ENCODE results near the gene TERT. TPM values are rescaled to one million over a fixed set of nuclear protein-coding genes. Genes with fewer than 3 reads are reported as not detected.

TERT gene
- total RNA-seq, 2 experiments from 2014 or later, result 0.55 to 0.84 TPM

GRCh38 chr5:1321576-1321975, 26.7 kb upstream of the TERT start:
- Mint-ChIP-seq H3K27me3 (no peaks in the 10 kb centered on the region), H3K4me1 (ENCODE audit: low read depth) (peaks cover 11% of the 10 kb centered on the region), H3K27ac (no peak overlapping the region), H3K9me3 (no peaks in the 10 kb centered on the region), H3K4me3 (no peak overlapping the region), H3K36me3 (ENCODE audit: low read depth) (peaks cover 85% of the 10 kb centered on the region)
- H3K36me3 ChIP-seq (ENCODE audit: insufficient read depth, low read length), result peaks cover 79% of the 10 kb centered on the region
- no peaks in the 10 kb centered on the region for H3K27me3 ChIP-seq (ENCODE audit: control insufficient read depth in 1 of 2, insufficient read depth in 2 of 2, low read length in 2 of 2)
- ChIA-PET POLR2A (no interaction called here), CTCF (interaction anchor here (0.6 kb wide), 1 partner anchor 216 kb away, joined by 3 read pairs; no protein-coding TSS in a partner anchor)
- no peak overlapping the region for H3K4me3 ChIP-seq (ENCODE audit: low read length)
- no peak overlapping the region for H3K27ac ChIP-seq (ENCODE audit: low read depth in 1 of 2, low read length in 2 of 2)
- no peaks in the 10 kb centered on the region for H3K9me3 ChIP-seq (ENCODE audit: control insufficient read depth in 1 of 2, insufficient read depth in 1 of 2, low read length in 2 of 2)
- intact Hi-C loops (cut with DNase I, micrococcal nuclease), result no loop called here
- DNase-seq (peak in 2 of 14 experiments; percentile 5 to 27), ATAC-seq (ENCODE audit: poor library complexity) (no peak)
- peaks cover 9% of the 10 kb centered on the region for H3K4me1 ChIP-seq (ENCODE audit: insufficient read depth, low read length)
- TF ChIP-seq CTCF (IDR thresholded peaks at IDR 0.05), result no peak

- H3K4me1 ChIP-seq (ENCODE audit: insufficient read depth, low read length), result peaks cover 18% of the 10 kb centered on the region
- ChIA-PET POLR2A (no interaction called here), CTCF (no interaction called here)
- Mint-ChIP-seq H3K36me3 (ENCODE audit: low read depth) (peaks cover 85% of the 10 kb centered on the region), H3K27ac (no peak overlapping the region), H3K9me3 (no peaks in the 10 kb centered on the region), H3K4me3 (no peak overlapping the region), H3K27me3 (no peaks in the 10 kb centered on the region), H3K4me1 (ENCODE audit: low read depth) (peaks cover 20% of the 10 kb centered on the region)
- peak in 1 of 14 experiments; percentile 21 for DNase-seq
- intact Hi-C loops (cut with DNase I, micrococcal nuclease), result no loop called here
- no peak for ATAC-seq (ENCODE audit: poor library complexity)
- H3K27ac ChIP-seq (ENCODE audit: low read depth in 1 of 2, low read length in 2 of 2), result no peak overlapping the region
- H3K4me3 ChIP-seq (ENCODE audit: low read length), result no peak overlapping the region
- no peaks in the 10 kb centered on the region for H3K27me3 ChIP-seq (ENCODE audit: control insufficient read depth in 1 of 2, insufficient read depth in 2 of 2, low read length in 2 of 2)
- no peaks in the 10 kb centered on the region for H3K9me3 ChIP-seq (ENCODE audit: control insufficient read depth in 1 of 2, insufficient read depth in 1 of 2, low read length in 2 of 2)
- H3K36me3 ChIP-seq (ENCODE audit: insufficient read depth, low read length), result peaks cover 74% of the 10 kb centered on the region
- TF ChIP-seq CTCF (IDR thresholded peaks at IDR 0.05), result no peak
Measured at GRCh38 chr5:1320436-1321344, 25.8 kb upstream of the TERT start.

GRCh38 chr5:1319436-1320256, 24.8 kb upstream of the TERT start:
- H3K27me3 ChIP-seq (ENCODE audit: control insufficient read depth in 1 of 2, insufficient read depth in 2 of 2, low read length in 2 of 2), result no peaks in the 10 kb centered on the region
- Mint-ChIP-seq H3K4me3 (no peak overlapping the region), H3K36me3 (ENCODE audit: low read depth) (peaks cover 79% of the 10 kb centered on the region), H3K27me3 (no peaks in the 10 kb centered on the region), H3K9me3 (no peaks in the 10 kb centered on the region), H3K27ac (no peak overlapping the region), H3K4me1 (ENCODE audit: low read depth) (peaks cover 30% of the 10 kb centered on the region)
- H3K9me3 ChIP-seq (ENCODE audit: control insufficient read depth in 1 of 2, insufficient read depth in 1 of 2, low read length in 2 of 2), result no peaks in the 10 kb centered on the region
- CTCF ChIA-PET, result no interaction called here
- H3K4me1 ChIP-seq (ENCODE audit: insufficient read depth, low read length), result peaks cover 28% of the 10 kb centered on the region
- POLR2A ChIA-PET, result interaction anchor here (1.8 kb wide), 1 partner anchor 25 kb away, joined by 4 read pairs; the partner anchor contains the start of gene CLPTM1L
- H3K36me3 ChIP-seq (ENCODE audit: insufficient read depth, low read length), result peaks cover 64% of the 10 kb centered on the region
- TF ChIP-seq CTCF (IDR thresholded peaks at IDR 0.05), result no peak
- H3K27ac ChIP-seq (ENCODE audit: low read depth in 1 of 2, low read length in 2 of 2), result no peak overlapping the region
- intact Hi-C loops (cut with DNase I, micrococcal nuclease), result loop anchor here in 1 of 2 experiments (10.0 kb wide), 1 partner anchor 65 kb away; no protein-coding TSS in a partner anchor
- no peak overlapping the region for H3K4me3 ChIP-seq (ENCODE audit: low read length)
- DNase-seq (peak in 2 of 14 experiments; percentile 10 to 32), ATAC-seq (ENCODE audit: poor library complexity) (no peak)

Data from CD4-positive, alpha-beta T cell (primary cell).